Measurements from ENCODE around the gene CD200R1L.
"Not testable (repeated sequence)": the region's sequence is repeated elsewhere in the genome, so short reads cannot be mapped to it uniquely, and the experiment has no call there.

Gene CD200R1L

DNA sequence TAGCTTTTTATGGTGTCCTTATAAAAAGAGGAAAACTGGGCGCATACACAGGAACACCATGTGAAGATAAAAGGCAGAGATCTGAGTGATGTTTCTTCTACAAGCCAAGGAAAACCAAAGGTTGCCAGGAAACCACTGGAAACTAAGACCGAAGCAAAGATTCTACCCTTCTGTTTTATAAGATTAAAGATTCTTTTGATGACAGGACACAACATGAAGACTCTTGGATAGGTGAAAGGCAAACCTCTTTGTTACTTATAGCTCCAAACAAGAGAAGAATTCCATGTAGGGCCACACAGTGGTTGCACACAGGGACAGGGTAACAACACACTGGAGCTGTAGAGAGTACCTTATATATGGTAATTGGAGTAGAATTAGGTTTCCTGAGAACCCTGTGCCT, at the start of gene CD200R1L:
CD200R1L (minus strand) TSS at position 101 of the 400 bp plus-strand sequence. CDS start 17,497 bp downstream, outside the sequence.
- DNase-seq (no peak), ATAC-seq (no peak)

DNA sequence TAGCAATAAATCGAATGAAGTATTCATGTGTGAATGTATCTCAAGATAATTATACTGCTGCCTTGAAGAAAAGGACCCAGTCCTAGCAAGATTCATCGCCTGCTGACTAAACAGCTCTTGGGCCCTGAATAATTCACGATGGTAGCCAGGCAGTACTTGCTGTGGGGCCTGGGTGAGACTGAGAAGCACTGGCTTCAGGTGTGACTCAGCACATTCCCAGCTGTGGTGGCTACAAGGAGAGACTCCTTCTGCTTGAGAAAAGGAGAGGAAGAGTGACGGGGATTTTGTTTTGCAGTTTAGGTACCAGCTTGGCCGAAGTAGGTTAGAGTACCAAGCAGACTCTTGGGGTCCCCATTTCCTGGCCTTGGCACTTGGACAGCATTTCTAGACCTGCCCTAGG, 47.6 kb upstream of the CD200R1L start:
- ATAC-seq (no peak), DNase-seq (no peak)

DNA sequence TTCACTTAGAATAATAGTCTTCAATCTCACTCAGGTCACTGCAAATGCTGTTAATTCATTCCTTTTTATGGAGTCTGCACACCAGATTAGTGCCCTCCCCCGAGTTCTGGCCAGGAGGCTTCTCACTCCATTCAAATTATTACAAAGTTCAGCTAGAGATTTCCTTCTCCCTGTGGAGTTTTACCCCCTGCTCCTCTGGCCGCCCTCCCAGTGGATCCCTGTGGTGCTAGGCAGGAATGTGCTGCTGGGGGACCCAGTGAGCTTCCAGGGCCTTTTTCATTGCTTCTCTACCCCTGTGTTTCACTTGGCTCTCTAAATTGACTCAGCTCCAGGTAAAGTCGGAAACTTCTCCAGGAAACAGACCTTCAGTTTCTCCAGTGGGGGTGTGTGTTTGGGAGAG, 42.7 kb upstream of the CD200R1L start:
- no peak for ATAC-seq
- DNase-seq: no peak

- DNase-seq (no peak), ATAC-seq (no peak)
These were observed 41.9 kb upstream of the CD200R1L start for GRCh38 chr3:112888381-112889085.

DNA sequence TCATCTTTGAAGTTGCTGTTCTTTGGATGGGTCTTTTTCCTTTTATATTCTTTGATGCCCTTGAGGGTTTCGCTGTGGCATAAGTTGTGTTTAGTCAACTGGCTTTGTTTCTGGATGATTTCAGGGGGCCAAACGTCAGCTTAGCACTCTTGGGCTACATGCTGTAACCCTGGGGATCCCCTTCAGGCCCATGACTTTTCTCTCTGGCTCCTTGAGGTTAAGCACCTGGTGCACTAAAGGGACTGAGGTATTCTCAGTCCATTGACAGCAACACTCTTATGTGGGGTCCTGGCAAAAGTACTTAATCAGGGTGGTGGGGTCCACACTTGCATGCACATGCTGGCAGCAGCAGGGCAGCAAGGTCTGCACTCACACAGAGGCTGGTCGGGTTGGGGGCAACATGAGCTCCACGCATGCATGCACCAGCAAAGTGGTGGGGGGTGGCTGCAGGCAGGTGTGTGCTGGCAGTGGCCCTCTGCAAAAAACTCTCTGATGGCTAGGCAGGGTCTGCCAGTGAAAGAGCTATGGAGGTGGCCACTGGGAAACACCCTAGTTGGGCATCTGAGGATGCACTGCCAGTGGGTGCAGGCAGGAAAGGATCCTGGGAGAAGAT, 38.1 kb upstream of the CD200R1L start:
- no peak for ATAC-seq

GRCh38 chr3:112881891-112882290, 35.2 kb upstream of the CD200R1L start:
- DNase-seq (no peak), ATAC-seq (no peak)

More for the DNA sequence above, 38.1 kb upstream of the CD200R1L start:
- no peak for DNase-seq

DNA sequence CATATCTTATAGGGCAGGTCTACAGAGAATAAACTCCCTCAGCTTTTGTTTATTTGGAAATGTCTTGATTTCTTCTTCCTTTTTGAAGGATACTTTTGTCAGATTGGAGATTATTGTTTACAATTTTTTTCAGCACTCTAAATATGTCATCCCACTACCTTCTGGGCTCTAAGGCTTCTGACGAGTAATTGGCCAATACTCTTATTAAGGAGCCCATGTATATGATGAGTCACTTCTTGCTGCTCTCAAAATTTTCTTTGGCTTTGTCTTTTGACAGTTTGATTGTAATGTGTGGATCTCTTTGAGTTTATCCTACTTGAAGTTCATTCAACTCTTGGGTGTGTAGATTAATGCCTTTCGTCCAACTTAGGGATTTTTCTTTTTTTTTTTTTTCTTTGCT, 28.9 kb upstream of the CD200R1L start:
- DNase-seq (no peak), ATAC-seq (no peak)

GRCh38 chr3:112874725-112875124, 28.1 kb upstream of the CD200R1L start:
- ATAC-seq: no peak
- no peak for DNase-seq

GRCh38 chr3:112873632-112874031, 27.0 kb upstream of the CD200R1L start:
- DNase-seq: no peak
- no peak for ATAC-seq

GRCh38 chr3:112871735-112872134, 25.1 kb upstream of the CD200R1L start:
- ATAC-seq: no peak

DNA sequence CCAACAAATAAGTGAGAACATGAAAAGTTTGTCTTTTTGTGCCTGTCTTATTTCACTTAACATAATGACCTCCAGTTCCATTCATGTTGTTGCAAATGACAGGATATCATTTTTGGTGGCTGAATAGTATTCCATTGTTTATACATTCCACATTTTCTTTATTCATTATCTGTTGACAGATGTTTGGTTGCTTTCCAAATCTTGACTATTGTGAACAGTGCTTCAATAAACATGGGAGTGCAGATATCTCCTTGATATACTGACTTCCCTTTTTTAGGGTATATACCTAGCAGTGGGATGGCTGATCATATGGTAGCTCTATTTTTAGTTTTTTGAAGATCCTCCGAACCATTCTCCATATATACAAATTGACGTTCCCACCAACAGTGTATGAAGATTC, 19.1 kb upstream of the CD200R1L start:
- no peak for ATAC-seq

More at GRCh38 chr3:112871735-112872134, 25.1 kb upstream of the CD200R1L start:
- no peak for DNase-seq

GRCh38 chr3:112860898-112861297, 14.2 kb upstream of the CD200R1L start:
- ATAC-seq: no peak
- no peak for DNase-seq

More for the DNA sequence above, 19.1 kb upstream of the CD200R1L start:
- no peak for DNase-seq

- DNase-seq (peak; percentile 14), ATAC-seq (peak; percentile 96)
These were observed 11.9 kb upstream of the CD200R1L start for GRCh38 chr3:112858410-112859069.

DNA sequence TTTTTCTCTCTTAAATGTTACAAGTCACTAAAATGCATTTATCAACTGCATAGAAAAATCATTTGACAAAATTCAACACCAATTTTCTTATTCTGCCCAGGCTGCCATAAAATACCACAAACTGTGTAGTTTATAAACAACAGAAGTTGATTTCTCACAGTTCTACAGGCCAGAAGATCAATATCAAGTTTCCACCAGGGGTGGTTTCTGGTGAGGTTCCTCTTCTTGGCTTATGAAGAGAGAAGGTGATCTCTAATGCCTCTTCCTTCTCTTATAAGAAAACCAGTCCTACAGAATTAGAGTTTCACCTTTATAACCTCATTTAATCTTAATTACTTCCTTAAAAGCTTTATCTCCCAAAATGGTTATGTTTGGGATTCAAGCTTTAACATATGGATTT, 10.9 kb upstream of the CD200R1L start:
- no peak for DNase-seq
- no peak for ATAC-seq

- no peak for DNase-seq
- no peak for ATAC-seq
These were observed 9.9 kb upstream of the CD200R1L start for GRCh38 chr3:112856537-112856936.

- no peak for ATAC-seq
These were observed 9.2 kb upstream of the CD200R1L start for GRCh38 chr3:112855883-112856282.

GRCh38 chr3:112855074-112855473, 8.4 kb upstream of the CD200R1L start:
- ATAC-seq, DNase-seq: not testable (repeated sequence)

More at GRCh38 chr3:112855883-112856282, 9.2 kb upstream of the CD200R1L start:
- DNase-seq: no peak

- DNase-seq: no peak
- no peak for ATAC-seq
These were observed 1.5 kb upstream of the CD200R1L start for GRCh38 chr3:112848196-112848595.

DNA sequence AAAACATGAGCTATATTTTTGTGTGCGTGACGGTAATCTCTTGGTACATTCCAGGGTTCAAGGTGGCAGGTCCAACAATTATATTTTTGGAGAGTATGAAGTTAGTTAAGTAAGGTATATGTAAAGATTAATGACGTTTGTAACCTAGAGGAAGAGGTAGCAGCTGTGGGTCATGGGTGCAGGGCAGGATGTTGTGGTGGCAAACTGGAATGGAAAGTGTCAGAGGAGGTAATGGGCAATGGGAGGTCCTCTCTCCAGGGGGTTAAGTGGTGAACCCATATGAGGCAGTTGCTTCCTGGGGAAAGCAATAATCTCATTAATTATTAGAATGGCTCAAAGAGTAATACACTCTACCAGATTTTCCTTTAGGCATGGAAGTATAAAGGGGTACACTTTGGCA, 1.0 kb upstream of the CD200R1L start:
- peak; percentile 34 for DNase-seq
- ATAC-seq: peak; percentile 71

DNA sequence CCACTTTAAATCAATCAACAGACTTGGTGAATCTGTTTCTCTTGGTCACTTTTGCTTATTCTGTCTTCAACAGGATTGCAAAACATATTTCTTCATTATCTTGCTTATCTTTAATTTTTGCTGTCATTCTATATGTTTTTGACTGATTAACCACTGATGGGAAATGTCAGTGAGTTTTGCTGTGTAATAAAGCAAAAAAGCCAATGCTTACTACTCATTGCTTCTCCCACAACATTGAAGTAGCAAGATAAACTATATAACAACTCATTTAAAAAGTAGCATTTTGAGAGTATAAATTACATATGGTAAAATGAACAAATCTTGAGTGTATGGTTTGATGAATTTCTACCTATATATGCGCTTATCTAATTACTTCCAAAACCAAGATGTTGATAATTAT, 892 bp downstream of the CD200R1L start:
- DNase-seq: no peak
- ATAC-seq: no peak

DNA sequence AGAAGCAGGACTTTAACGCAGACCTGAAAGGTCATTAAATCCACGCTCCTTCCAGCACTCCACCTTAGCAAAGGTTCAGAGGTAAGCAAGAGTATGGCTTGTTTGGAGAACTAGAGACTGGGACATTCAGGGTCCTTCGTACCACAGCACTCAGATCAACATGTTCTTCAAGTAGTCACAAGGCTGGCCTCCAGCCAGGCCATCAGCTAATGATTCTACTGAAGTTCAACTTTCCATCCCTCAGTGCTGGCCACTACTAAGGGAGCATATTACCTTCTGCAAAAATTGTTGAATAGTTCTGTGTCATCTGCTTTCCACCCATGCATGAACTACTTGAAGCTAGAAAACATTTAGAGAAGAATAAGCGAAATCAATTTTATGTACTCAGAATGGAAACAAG, 17.6 kb downstream of the CD200R1L start:
- DNase-seq: no peak
- ATAC-seq: no peak

GRCh38 chr3:112822064-112823055, 24.3 kb downstream of the CD200R1L start:
- DNase-seq (no peak), ATAC-seq (no peak)

All from stimulated activated naive CD8-positive, alpha-beta T cell treated with anti-CD3 and anti-CD28 coated beads, Interleukin-15, Interleukin-2, amounts not matched to agents 100 U/mL and 50 U/mL, for 24 hours (primary cell).